ENCODE measurements around the gene EDN2. TPM values are rescaled to one million over a fixed set of nuclear protein-coding genes. Genes with fewer than 3 reads are reported as not detected.

Gene EDN2
- total RNA-seq, 2 experiments from 2014 or later = not detected

DNA sequence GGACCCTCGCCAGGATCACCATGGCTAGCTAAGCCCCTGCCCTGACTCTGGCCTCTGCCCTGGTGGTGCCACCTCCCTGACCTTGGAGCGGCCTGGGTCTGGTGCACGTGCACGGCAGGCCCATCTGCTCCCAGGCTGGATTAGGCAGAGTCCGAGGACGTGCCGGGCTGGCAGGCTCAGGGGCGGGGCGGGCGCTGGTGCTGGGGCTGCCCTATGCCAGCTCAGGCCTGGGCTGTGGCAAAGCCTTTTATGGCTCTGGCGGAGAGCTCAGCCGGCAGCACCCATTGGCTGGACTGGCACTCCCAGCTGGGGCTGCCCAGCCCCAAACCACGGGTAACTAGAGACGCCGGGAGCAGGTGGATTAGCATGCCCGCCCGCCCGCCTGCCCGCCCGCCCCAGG is 17.1 kb upstream of the EDN2 start:
- peaks cover 10% of the 10 kb centered on the region for H3K4me1 Mint-ChIP-seq (ENCODE audit: low read depth)
- H3K36me3 ChIP-seq (ENCODE audit: insufficient read depth, low read length) = no peaks in the 10 kb centered on the region
- H3K9me3 ChIP-seq (ENCODE audit: control insufficient read depth in 1 of 2, insufficient read depth in 1 of 2, low read length in 2 of 2) = peaks cover 0 to 2% of the 10 kb centered on the region in 2 experiments
- H3K27me3 Mint-ChIP-seq = peaks cover 12% of the 10 kb centered on the region
- peaks cover 2% of the 10 kb centered on the region for H3K4me1 ChIP-seq (ENCODE audit: insufficient read depth, low read length)
- ATAC-seq (ENCODE audit: poor library complexity) (no peak), DNase-seq (no peak)
- TF ChIP-seq, protein P1, sequence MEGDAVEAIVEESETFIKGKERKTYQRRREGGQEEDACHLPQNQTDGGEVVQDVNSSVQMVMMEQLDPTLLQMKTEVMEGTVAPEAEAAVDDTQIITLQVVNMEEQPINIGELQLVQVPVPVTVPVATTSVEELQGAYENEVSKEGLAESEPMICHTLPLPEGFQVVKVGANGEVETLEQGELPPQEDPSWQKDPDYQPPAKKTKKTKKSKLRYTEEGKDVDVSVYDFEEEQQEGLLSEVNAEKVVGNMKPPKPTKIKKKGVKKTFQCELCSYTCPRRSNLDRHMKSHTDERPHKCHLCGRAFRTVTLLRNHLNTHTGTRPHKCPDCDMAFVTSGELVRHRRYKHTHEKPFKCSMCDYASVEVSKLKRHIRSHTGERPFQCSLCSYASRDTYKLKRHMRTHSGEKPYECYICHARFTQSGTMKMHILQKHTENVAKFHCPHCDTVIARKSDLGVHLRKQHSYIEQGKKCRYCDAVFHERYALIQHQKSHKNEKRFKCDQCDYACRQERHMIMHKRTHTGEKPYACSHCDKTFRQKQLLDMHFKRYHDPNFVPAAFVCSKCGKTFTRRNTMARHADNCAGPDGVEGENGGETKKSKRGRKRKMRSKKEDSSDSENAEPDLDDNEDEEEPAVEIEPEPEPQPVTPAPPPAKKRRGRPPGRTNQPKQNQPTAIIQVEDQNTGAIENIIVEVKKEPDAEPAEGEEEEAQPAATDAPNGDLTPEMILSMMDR (IDR thresholded peaks at IDR 0.05) = no peak
- ChIA-PET POLR2A (no interaction called here), CTCF (no interaction called here)
- intact Hi-C loops (cut with DNase I, micrococcal nuclease) = no loop called here
- no peaks in the 10 kb centered on the region for H3K36me3 Mint-ChIP-seq (ENCODE audit: low read depth)
- H3K27me3 ChIP-seq (ENCODE audit: control insufficient read depth in 1 of 2, insufficient read depth in 2 of 2, low read length in 2 of 2) = peaks cover 0 to 4% of the 10 kb centered on the region in 2 experiments
- H3K27ac Mint-ChIP-seq = no peak overlapping the region
- H3K4me3 ChIP-seq (ENCODE audit: low read length) = no peak overlapping the region
- no peak overlapping the region for H3K27ac ChIP-seq (ENCODE audit: low read depth in 1 of 2, low read length in 2 of 2)
- no peak overlapping the region for H3K4me3 Mint-ChIP-seq
- no peaks in the 10 kb centered on the region for H3K9me3 Mint-ChIP-seq

DNA sequence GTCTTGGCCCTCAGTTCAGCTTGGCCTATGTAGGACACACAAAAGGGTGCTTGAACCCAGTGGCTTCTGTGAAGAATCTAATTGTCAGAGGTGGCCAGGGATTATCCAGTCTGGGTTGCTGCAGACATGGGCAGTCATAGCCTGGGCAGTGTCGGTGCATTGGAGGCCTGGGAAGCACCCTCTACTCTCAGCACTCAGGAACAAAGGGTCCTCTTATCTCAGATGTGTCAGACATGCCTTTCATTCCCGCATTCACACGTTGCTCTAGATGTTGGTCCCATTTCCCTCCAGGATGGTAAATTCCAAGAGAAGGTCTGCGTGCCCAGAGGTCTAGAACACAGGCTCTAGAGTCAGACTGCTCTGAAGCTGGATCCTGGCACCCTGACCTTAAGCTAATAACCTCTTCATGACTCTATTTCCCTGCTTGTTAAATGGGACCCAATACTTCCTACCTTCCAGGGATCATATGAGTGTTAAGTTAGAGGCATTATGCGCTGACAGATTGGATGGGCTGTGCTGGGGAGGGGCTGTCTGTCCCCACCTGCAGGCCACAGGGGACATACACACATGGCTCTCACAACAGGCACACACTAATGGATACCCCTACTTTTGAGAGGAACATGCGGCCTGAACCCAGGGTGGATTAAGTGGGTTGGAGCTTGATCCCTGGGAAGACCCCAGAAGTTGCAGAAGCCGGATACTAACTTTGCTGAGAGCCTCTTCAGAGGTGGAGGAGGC is 16.5 kb upstream of the EDN2 start:
- no peaks in the 10 kb centered on the region for H3K9me3 Mint-ChIP-seq
- TF ChIP-seq, protein P1 (IDR thresholded peaks at IDR 0.05) = no peak
- intact Hi-C loops (cut with DNase I, micrococcal nuclease) = no loop called here
- no peak overlapping the region for H3K27ac Mint-ChIP-seq
- peaks cover 7% of the 10 kb centered on the region for H3K4me1 ChIP-seq (ENCODE audit: insufficient read depth, low read length)
- ATAC-seq (ENCODE audit: poor library complexity) = no peak
- CTCF ChIA-PET = no interaction called here
- H3K27me3 ChIP-seq (ENCODE audit: control insufficient read depth in 1 of 2, insufficient read depth in 2 of 2, low read length in 2 of 2) = peaks cover 0 to 6% of the 10 kb centered on the region in 2 experiments
- no peaks in the 10 kb centered on the region for H3K36me3 Mint-ChIP-seq (ENCODE audit: low read depth)
- H3K4me1 Mint-ChIP-seq (ENCODE audit: low read depth) = peaks cover 10% of the 10 kb centered on the region
- peaks cover 12% of the 10 kb centered on the region for H3K27me3 Mint-ChIP-seq
- POLR2A ChIA-PET = no interaction called here
- H3K27ac ChIP-seq (ENCODE audit: low read depth in 1 of 2, low read length in 2 of 2) = no peak overlapping the region
- H3K9me3 ChIP-seq (ENCODE audit: control insufficient read depth in 1 of 2, insufficient read depth in 1 of 2, low read length in 2 of 2) = peaks cover 0 to 3% of the 10 kb centered on the region in 2 experiments
- no peak overlapping the region for H3K4me3 Mint-ChIP-seq
- no peak for DNase-seq
- H3K36me3 ChIP-seq (ENCODE audit: insufficient read depth, low read length) = no peaks in the 10 kb centered on the region
- no peak overlapping the region for H3K4me3 ChIP-seq (ENCODE audit: low read length)

DNA sequence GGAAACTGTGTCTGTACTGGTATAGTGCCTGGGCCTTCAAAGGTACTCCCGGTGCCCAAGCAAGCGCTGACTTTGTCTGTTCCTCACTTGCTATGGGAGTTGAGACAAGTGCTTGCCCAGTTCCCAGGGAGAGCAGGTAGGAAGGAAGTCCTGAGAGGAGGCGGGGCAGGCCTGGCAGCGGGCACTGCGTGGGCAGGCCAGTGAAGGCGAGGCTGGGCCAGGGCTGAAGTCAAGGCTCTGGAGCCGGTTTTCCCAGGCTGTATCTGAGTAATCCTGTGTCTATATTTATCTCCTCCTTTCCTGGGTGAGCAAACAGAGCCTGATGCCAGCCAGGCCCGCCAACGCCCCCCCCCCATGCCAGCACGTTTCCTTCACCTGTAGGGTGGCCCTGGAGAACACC is 15.9 kb upstream of the EDN2 start:
- H3K4me3 ChIP-seq (ENCODE audit: low read length) = no peak overlapping the region
- TF ChIP-seq, protein P1 (IDR thresholded peaks at IDR 0.05) = no peak
- Mint-ChIP-seq H3K27me3 (peaks cover 17% of the 10 kb centered on the region), H3K9me3 (no peaks in the 10 kb centered on the region), H3K4me1 (ENCODE audit: low read depth) (peaks cover 14% of the 10 kb centered on the region), H3K4me3 (no peak overlapping the region), H3K27ac (no peak overlapping the region), H3K36me3 (ENCODE audit: low read depth) (no peaks in the 10 kb centered on the region)
- DNase-seq (no peak), ATAC-seq (ENCODE audit: poor library complexity) (no peak)
- ChIA-PET CTCF (no interaction called here), POLR2A (no interaction called here)
- peaks cover 3 to 9% of the 10 kb centered on the region in 2 experiments for H3K27me3 ChIP-seq (ENCODE audit: control insufficient read depth in 1 of 2, insufficient read depth in 2 of 2, low read length in 2 of 2)
- intact Hi-C loops (cut with DNase I, micrococcal nuclease) = no loop called here
- H3K9me3 ChIP-seq (ENCODE audit: control insufficient read depth in 1 of 2, insufficient read depth in 1 of 2, low read length in 2 of 2) = peaks cover 0 to 3% of the 10 kb centered on the region in 2 experiments
- H3K36me3 ChIP-seq (ENCODE audit: insufficient read depth, low read length) = no peaks in the 10 kb centered on the region
- peaks cover 13% of the 10 kb centered on the region for H3K4me1 ChIP-seq (ENCODE audit: insufficient read depth, low read length)
- H3K27ac ChIP-seq (ENCODE audit: low read depth in 1 of 2, low read length in 2 of 2) = no peak overlapping the region

Data from CD4-positive, alpha-beta T cell (primary cell).